OCI-LY1 (cell line): Measurements from ENCODE around the gene MAP4K4.

Source experiments
- H2AFZ ChIP-seq: fragments of 200-600 bp; sonication (generic), shearing (Covaris generic); 2 replicates; pipeline ENCODE4 v1.6.0; 2014; ENCODE audit warnings: antibody characterized with exemption, mild to moderate bottlenecking, low read length
- H3F3A ChIP-seq: fragments of 200-600 bp; sonication (generic), shearing (Covaris generic); 2 replicates; pipeline ENCODE4 v1.6.0; 2014; ENCODE audit warnings: mild to moderate bottlenecking, antibody characterized with exemption, low read length, moderate library complexity; ENCODE audit not compliant: insufficient read depth
- H3K27ac ChIP-seq: fragments of 200-600 bp; sonication (generic); 2 replicates; pipeline ENCODE4 v1.5.1; 2014; ENCODE audit warnings: low read length, mixed run types, mild to moderate bottlenecking, low read depth; ENCODE audit not compliant: poor library complexity, severe bottlenecking
- H3K27me3 ChIP-seq: fragments of 200-600 bp; sonication (generic); 2 replicates; pipeline ENCODE4 v1.6.0; 2014; ENCODE audit warnings: antibody characterized with exemption, mild to moderate bottlenecking, low read length, moderate library complexity; ENCODE audit not compliant: insufficient read depth
- H3K36me3 ChIP-seq: fragments of 200-600 bp; sonication (generic); 2 replicates; pipeline ENCODE4 v1.6.1; 2014; ENCODE audit warnings: mild to moderate bottlenecking, antibody characterized with exemption, low read length, moderate library complexity, mixed read lengths; ENCODE audit not compliant: insufficient read depth
- H3K4me1 ChIP-seq: fragments of 200-600 bp; sonication (generic); 2 replicates; pipeline ENCODE4 v1.5.1; 2014; ENCODE audit warnings: mild to moderate bottlenecking, low read length, moderate library complexity; ENCODE audit not compliant: insufficient read depth, severe bottlenecking
- H3K4me2 ChIP-seq: fragments of 200-600 bp; sonication (generic), shearing (Covaris generic); 2 replicates; pipeline ENCODE4 v1.6.1; 2014; ENCODE audit warnings: low read length
- H3K4me3 ChIP-seq: fragments of 200-600 bp; sonication (generic); 2 replicates; pipeline ENCODE4 v1.5.1; 2014; ENCODE audit warnings: low read length, low read depth, mild to moderate bottlenecking, mixed read lengths; ENCODE audit not compliant: poor library complexity, severe bottlenecking
- H3K79me2 ChIP-seq: fragments of 200-600 bp; shearing (Covaris generic); 2 replicates; pipeline ENCODE4 v1.6.1; 2016; ENCODE audit warnings: mixed run types, low read length, mixed read lengths; ENCODE audit not compliant: insufficient read depth
- H3K9ac ChIP-seq: fragments of 200-600 bp; sonication (generic), shearing (Covaris generic); 2 replicates; pipeline ENCODE4 v1.6.1; 2014; ENCODE audit warnings: mild to moderate bottlenecking, low read length, mixed read lengths
- H3K9me2 ChIP-seq: fragments of 200-600 bp; sonication (generic), shearing (Covaris generic); 2 replicates; pipeline ENCODE4 v1.6.1; 2014; ENCODE audit warnings: low read depth, mild to moderate bottlenecking, low read length, mixed read lengths
- H3K9me3 ChIP-seq: fragments of 200-600 bp; shearing (Covaris generic); 2 replicates; pipeline ENCODE4 v1.6.1; 2014; ENCODE audit warnings: low read length, mixed read lengths
- H4K20me1 ChIP-seq: fragments of 200-600 bp; sonication (generic), shearing (Covaris generic); 2 replicates; pipeline ENCODE4 v1.6.0; 2016; ENCODE audit warnings: mild to moderate bottlenecking, low read length; ENCODE audit not compliant: insufficient read depth
- EZH2 ChIP-seq: fragments of 200-600 bp; sonication (generic), shearing (Covaris generic); IDR thresholded peaks from 2 replicates; pipeline ENCODE4 v1.8.0; 2017; ENCODE audit warnings: borderline replicate concordance, mixed run types, mild to moderate bottlenecking, antibody characterized with exemption, low read length, moderate library complexity, mixed read lengths
- TF ChIP-seq, protein P1 (sequence below): fragments of 200-600 bp; sonication (generic), shearing (Covaris generic); IDR thresholded peaks from 2 replicates; pipeline ENCODE4 v1.5.1; 2017; ENCODE audit warnings: mild to moderate bottlenecking, antibody characterized with exemption, low read length, moderate library complexity, mixed read lengths

Gene MAP4K4

DNA sequence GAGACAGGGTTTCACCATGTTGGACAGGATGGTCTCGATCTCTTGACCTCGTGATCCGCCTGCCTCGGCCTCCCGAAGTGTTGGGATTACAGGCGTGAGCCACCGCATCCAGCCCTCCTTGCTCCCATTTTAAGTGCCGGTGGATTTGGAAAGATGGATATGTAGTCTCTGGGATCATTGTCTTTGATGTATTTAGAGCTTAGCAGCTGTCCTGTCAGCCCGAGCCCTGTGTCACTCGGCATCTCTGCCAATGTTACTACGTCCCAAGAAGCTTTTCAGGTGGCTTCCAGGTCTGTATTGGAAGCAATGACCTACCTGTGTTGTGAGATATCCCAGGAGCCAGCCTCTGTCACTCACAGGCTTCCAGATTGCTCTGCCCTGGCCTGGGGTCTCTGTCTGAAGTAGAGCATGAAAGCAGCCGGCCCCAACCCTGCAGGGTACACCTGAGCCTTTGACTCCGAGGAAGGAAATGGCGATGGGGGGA lies 35.3 kb downstream of the MAP4K4 start:
- Histone ChIP-seq H3K27ac (peak overlapping the region; percentile 61), H3K9ac (no peak overlapping the region), H3K4me2 (no peak overlapping the region), H3K4me3 (no peak overlapping the region), H4K20me1 (no peaks in the 10 kb centered on the region), H2AFZ (no peak overlapping the region), H3K79me2 (peaks cover 81% of the 10 kb centered on the region), H3K9me3 (no peaks in the 10 kb centered on the region), H3F3A (no peaks in the 10 kb centered on the region), H3K9me2 (no peaks in the 10 kb centered on the region), H3K4me1 (peaks cover 85% of the 10 kb centered on the region), H3K27me3 (no peaks in the 10 kb centered on the region), H3K36me3 (no peaks in the 10 kb centered on the region)
- TF ChIP-seq, protein P1, sequence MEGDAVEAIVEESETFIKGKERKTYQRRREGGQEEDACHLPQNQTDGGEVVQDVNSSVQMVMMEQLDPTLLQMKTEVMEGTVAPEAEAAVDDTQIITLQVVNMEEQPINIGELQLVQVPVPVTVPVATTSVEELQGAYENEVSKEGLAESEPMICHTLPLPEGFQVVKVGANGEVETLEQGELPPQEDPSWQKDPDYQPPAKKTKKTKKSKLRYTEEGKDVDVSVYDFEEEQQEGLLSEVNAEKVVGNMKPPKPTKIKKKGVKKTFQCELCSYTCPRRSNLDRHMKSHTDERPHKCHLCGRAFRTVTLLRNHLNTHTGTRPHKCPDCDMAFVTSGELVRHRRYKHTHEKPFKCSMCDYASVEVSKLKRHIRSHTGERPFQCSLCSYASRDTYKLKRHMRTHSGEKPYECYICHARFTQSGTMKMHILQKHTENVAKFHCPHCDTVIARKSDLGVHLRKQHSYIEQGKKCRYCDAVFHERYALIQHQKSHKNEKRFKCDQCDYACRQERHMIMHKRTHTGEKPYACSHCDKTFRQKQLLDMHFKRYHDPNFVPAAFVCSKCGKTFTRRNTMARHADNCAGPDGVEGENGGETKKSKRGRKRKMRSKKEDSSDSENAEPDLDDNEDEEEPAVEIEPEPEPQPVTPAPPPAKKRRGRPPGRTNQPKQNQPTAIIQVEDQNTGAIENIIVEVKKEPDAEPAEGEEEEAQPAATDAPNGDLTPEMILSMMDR = no peak
- no peak for TF ChIP-seq EZH2

DNA sequence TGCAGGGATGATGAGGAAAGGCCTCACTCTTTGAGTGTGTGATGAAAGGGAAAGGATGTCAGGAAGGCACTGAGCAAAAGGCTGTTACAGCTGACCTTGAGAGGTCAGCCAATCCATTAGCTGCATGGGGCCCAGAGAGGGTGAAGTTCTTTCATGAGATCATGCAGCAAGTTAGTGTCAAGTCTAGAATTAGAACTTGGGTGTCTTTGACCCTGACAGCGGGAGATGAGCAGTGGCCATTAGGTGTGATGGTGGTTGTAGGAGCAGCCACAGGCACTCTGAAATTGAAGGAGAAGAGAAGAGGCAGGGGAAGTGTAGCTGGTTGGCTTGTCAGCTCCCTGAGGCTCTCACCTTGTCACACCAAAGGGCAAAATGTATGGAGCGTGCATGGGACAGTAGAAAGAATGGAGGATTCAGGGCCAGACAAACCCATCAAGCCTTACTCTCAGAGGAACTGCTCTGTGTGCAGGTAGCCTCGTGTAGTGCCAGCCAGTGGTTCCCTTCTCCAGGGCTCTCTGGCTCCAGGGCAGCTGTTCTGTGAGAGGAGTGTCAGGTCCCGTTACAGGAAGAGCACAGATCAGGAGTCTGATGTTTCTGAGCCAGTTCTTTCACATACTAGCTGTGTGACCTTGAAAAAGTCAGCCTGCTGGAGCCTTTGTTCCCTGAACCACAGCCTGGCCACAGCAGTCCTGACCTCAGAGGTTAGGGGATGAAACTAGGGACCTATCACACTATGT lies 35.9 kb downstream of the MAP4K4 start:
- no peak overlapping the region for H2AFZ ChIP-seq
- H3K4me3 ChIP-seq = no peak overlapping the region
- H3K27me3 ChIP-seq = no peaks in the 10 kb centered on the region
- TF ChIP-seq EZH2 = no peak
- TF ChIP-seq, protein P1 = no peak
- H3K9me3 ChIP-seq = no peaks in the 10 kb centered on the region
- no peak overlapping the region for H3K9ac ChIP-seq
- H3K79me2 ChIP-seq = peaks cover 81% of the 10 kb centered on the region
- H3K4me1 ChIP-seq = peaks cover 85% of the 10 kb centered on the region
- no peaks in the 10 kb centered on the region for H4K20me1 ChIP-seq
- H3K36me3 ChIP-seq = no peaks in the 10 kb centered on the region
- no peaks in the 10 kb centered on the region for H3K9me2 ChIP-seq
- H3F3A ChIP-seq = no peaks in the 10 kb centered on the region
- H3K27ac ChIP-seq = peak overlapping the region; percentile 61
- peak overlapping the region; percentile 9; the same call in 1 of the 2 replicates for H3K4me2 ChIP-seq

DNA sequence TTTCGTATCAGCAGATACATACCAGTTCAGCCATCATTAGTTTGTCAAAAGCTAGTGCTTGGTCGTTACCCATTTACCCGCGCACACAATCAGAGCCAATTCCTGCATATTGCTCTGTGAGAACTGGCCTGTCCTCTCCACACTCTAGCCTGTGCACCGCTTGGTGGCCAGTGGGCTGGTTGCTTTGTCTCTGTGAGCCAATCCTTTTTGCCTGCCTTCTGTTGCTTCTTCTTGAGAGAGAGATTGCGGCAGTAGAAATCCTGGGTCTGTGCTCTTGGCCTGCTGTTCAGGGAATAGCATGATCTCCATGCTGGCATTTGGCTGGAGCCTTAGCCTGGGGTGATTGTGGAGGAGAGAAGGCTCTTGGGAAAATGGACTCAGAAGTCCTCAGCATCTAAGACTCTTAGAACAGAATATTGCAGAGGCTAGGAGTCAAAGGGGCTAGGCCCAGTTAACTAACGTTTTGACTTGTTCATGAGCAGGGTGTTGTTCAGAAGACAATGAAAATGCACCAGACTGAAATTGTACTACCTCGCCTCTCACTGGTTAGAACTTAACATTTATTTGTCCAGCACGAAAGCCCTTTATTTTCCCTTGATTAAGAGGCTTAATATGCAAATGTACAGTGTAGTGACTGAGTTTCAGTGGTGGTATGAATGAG lies 37.1 kb downstream of the MAP4K4 start:
- H3K4me1 ChIP-seq = peaks cover 80% of the 10 kb centered on the region

More for the DNA sequence above, 37.1 kb downstream of the MAP4K4 start:
- Histone ChIP-seq H4K20me1 (no peaks in the 10 kb centered on the region), H3K9ac (no peak overlapping the region), H3K9me2 (no peaks in the 10 kb centered on the region), H3K27ac (peak overlapping the region; percentile 41), H3K79me2 (peaks cover 81% of the 10 kb centered on the region), H3K36me3 (no peaks in the 10 kb centered on the region), H3F3A (no peaks in the 10 kb centered on the region), H3K27me3 (no peaks in the 10 kb centered on the region), H3K4me2 (no peak overlapping the region), H3K9me3 (no peaks in the 10 kb centered on the region), H3K4me3 (no peak overlapping the region), H2AFZ (no peak overlapping the region)
- TF ChIP-seq EZH2 = no peak
- TF ChIP-seq, protein P1 = no peak
